NT2/D1 (cell line): Measurements from ENCODE around the gene ARL6IP4.

ENCODE experiments used
- DNase-seq: peaks from one replicate; pipeline ENCODE4 v3.0.0-alpha.2; 2011; ENCODE audit warnings: low read depth, low spot score
- H3K27me3 ChIP-seq: 2 replicates; pipeline ENCODE4 v1.6.0; 2011; ENCODE audit warnings: mild to moderate bottlenecking; ENCODE audit not compliant: insufficient read length, insufficient read depth
- H3K36me3 ChIP-seq: 2 replicates; pipeline ENCODE4 v1.6.1; 2011; ENCODE audit warnings: mild to moderate bottlenecking, low read length, mixed read lengths; ENCODE audit not compliant: insufficient read depth, insufficient read length
- H3K4me1 ChIP-seq: 2 replicates; pipeline ENCODE4 v1.5.1; 2011; ENCODE audit not compliant: insufficient read depth, insufficient read length
- H3K4me3 ChIP-seq: 2 replicates; pipeline ENCODE4 v1.5.1; 2011; ENCODE audit warnings: low read depth; ENCODE audit not compliant: insufficient read length
- H3K9ac ChIP-seq: 2 replicates; pipeline ENCODE4 v1.6.0; 2011; ENCODE audit warnings: low read depth; ENCODE audit not compliant: insufficient read length
- H3K9me3 ChIP-seq: 2 replicates; pipeline ENCODE4 v1.5.1; 2011; ENCODE audit warnings: mild to moderate bottlenecking, low read length; ENCODE audit not compliant: insufficient read depth
- SUZ12 ChIP-seq: IDR thresholded peaks from 2 replicates; pipeline ENCODE4 v1.6.1; 2011; ENCODE audit not compliant: insufficient read length, insufficient read depth; ENCODE audit errors: extremely low read depth
- YY1 ChIP-seq: IDR thresholded peaks from 2 replicates; pipeline ENCODE4 v1.6.1; 2011; ENCODE audit not compliant: insufficient read length, insufficient read depth
- ZNF274 ChIP-seq: IDR thresholded peaks from 2 replicates; pipeline ENCODE4 v1.6.1; 2011; ENCODE audit warnings: mild to moderate bottlenecking, low read depth, low read length

ARL6IP4 gene

DNA sequence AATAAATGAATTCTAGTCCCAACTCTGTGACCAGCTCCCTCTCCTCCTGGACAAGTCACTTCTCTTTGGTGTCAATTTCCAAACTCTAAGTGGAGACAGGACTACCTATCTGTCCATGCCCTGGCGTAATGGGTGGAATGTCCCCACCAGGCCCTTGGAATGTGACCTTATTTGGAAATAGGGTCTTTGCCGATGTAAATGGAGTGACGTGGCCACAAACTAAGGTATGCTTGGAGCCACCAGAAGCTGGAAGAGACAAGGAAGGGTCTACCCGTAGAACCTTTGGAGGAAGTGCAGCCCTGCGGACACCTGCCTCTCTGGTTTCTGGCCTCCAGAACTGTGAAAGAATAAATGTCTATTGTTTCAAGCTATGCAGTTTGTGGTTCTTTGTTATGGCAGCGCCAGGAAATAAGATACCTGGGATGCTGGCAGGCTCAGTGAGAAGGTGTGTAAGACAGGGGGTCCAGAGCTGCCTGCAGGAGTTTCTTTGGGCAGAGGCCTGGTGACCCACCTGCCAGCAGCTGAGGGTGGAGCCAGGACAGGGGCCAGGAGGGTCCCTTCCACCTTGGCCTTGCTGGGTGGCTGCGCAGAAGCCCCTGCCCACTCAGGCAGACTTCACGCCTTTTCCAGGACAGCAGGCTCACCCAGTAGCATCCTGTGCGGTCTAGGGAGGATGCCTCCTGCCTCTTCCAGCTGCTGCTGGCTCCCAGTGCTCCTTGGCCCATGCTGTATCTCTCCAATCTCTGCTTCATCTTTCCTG lies 45.8 kb downstream of the ARL6IP4 start:
- Histone ChIP-seq H3K9me3 (no peaks in the 10 kb centered on the region), H3K36me3 (peaks cover 11% of the 10 kb centered on the region), H3K27me3 (no peaks in the 10 kb centered on the region), H3K4me3 (no peak overlapping the region), H3K4me1 (peaks cover 5% of the 10 kb centered on the region), H3K9ac (no peak overlapping the region)
- DNase-seq, result no peak
- no peak for TF ChIP-seq ZNF274
- TF ChIP-seq YY1, result no peak
- no peak for TF ChIP-seq SUZ12

GRCh38 chr12:123027726-123028445 lies 47.4 kb downstream of the ARL6IP4 start:
- no peak overlapping the region for H3K9ac ChIP-seq
- H3K27me3 ChIP-seq, result no peaks in the 10 kb centered on the region
- H3K4me1 ChIP-seq, result peaks cover 4% of the 10 kb centered on the region
- no peaks in the 10 kb centered on the region for H3K9me3 ChIP-seq
- no peak for DNase-seq
- no peak for TF ChIP-seq SUZ12
- no peak for TF ChIP-seq ZNF274
- no peak for TF ChIP-seq YY1
- no peak overlapping the region for H3K4me3 ChIP-seq
- peaks cover 15% of the 10 kb centered on the region for H3K36me3 ChIP-seq

- no peaks in the 10 kb centered on the region for H3K9me3 ChIP-seq
- peaks cover 21% of the 10 kb centered on the region for H3K36me3 ChIP-seq
- H3K4me1 ChIP-seq, result no peaks in the 10 kb centered on the region
- TF ChIP-seq SUZ12, result no peak
- TF ChIP-seq YY1, result no peak
- TF ChIP-seq ZNF274, result no peak
- H3K27me3 ChIP-seq, result no peaks in the 10 kb centered on the region
- no peak for DNase-seq
- H3K9ac ChIP-seq, result no peak overlapping the region
- no peak overlapping the region for H3K4me3 ChIP-seq
These were observed 48.0 kb downstream of the ARL6IP4 start for GRCh38 chr12:123028475-123028874.

- no peak for DNase-seq
- H3K9ac ChIP-seq, result no peak overlapping the region
- H3K27me3 ChIP-seq, result no peaks in the 10 kb centered on the region
- no peaks in the 10 kb centered on the region for H3K9me3 ChIP-seq
- H3K4me1 ChIP-seq, result no peaks in the 10 kb centered on the region
- H3K36me3 ChIP-seq, result peaks cover 28% of the 10 kb centered on the region
- H3K4me3 ChIP-seq, result no peak overlapping the region
- TF ChIP-seq YY1 (no peak), SUZ12 (no peak), ZNF274 (no peak)
These were observed 49.1 kb downstream of the ARL6IP4 start for GRCh38 chr12:123029550-123029949.

DNA sequence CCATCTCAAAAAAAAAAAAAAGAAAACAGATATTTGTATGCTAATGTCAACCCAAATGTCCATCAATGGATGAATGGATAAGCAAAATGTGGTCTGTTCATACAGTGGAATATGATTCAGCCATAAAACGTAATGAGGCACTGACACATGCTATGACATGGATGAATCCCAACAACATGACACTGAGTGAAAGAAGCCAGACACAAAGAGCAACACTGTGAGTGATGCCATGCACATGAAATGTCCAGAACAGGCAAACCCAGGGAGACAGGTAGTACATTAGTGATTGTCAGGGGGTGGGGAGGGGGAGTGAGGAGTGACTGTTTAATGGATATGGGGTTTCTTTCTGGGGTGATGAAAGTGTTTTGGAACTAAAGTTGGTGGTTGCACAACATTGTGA lies 50.2 kb downstream of the ARL6IP4 start:
- Histone ChIP-seq H3K4me1 (no peaks in the 10 kb centered on the region), H3K27me3 (no peaks in the 10 kb centered on the region), H3K36me3 (peaks cover 28% of the 10 kb centered on the region), H3K9me3 (no peaks in the 10 kb centered on the region), H3K4me3 (no peak overlapping the region), H3K9ac (no peak overlapping the region)
- DNase-seq, result no peak
- TF ChIP-seq YY1, result no peak
- TF ChIP-seq SUZ12, result no peak
- TF ChIP-seq ZNF274, result no peak

DNA sequence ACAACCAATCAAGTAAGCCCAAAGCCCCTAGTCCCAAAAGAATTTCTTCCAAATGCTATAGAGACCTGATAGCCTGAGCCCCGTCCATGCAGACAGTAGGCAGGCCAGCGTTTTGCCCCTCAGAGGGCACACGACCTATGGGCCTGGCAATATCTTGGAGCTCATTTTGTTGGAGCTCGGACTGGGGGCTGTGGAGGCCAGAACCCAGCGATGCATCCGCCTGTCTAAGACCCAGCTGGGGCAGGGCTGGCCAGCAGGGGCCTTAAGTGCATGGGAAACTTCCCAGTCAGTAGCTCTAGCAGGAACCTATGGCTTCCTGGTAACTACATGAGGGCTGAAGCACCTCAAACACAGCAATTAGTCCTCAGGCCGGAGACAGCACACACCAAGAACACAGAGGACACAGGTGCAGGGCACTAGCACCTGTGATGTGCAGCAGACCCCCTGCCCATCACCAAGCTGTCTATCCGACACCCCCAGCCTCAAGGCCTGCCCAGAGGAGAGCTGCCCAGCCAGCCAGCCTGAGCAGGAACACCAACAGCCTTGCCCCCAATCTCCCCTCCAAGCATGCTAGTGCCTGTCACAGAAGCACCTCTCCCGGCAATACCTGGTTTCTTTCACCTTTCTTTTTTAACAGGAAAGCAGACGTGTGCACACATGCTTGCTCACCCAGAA lies 50.8 kb downstream of the ARL6IP4 start:
- no peak overlapping the region for H3K9ac ChIP-seq
- H3K36me3 ChIP-seq, result peaks cover 28% of the 10 kb centered on the region
- H3K27me3 ChIP-seq, result no peaks in the 10 kb centered on the region
- H3K4me3 ChIP-seq, result no peak overlapping the region
- no peaks in the 10 kb centered on the region for H3K4me1 ChIP-seq
- no peaks in the 10 kb centered on the region for H3K9me3 ChIP-seq
- DNase-seq, result no peak
- no peak for TF ChIP-seq SUZ12
- TF ChIP-seq YY1, result no peak
- TF ChIP-seq ZNF274, result no peak
